HCT116 (cell line): Measurements from ENCODE around the gene AZIN2. TPM values are rescaled to one million over a fixed set of nuclear protein-coding genes. Genes with fewer than 3 reads are reported as not detected.

Source experiments
- ATAC-seq: fragments of 200-7000 bp; cut with Tn5 transposase; 2 replicates; pipeline ENCODE4 v1.9.1; 2020; ENCODE audit warnings: mild to moderate bottlenecking, moderate library complexity
- BruUV-seq: library from RNA; stranded (reverse); fragments of 400-500 nt; replicated peaks from 2 replicates; lab custom pipeline; 2021; lab: Mats Ljungman, UMichigan
- CTCF ChIA-PET: fragments of 300-600 bp; sonication (Branson Sonifier 250); formaldehyde crosslinking; loops from one replicate; lab custom pipeline; 2021; ENCODE audit warnings: antibody characterized with exemption; lab: Charles Lee
- POLR2A ChIA-PET: fragments of 300-600, 350-600 bp; sonication (Branson Sonifier 250); formaldehyde crosslinking; loops from one replicate; lab custom pipeline; 2021; ENCODE audit warnings: antibody characterized with exemption; lab: Charles Lee
- RAD21 ChIA-PET, 2 experiments: fragments of 300-600 bp; sonication (Branson Sonifier 250); formaldehyde crosslinking; loops; one replicate each; lab custom pipeline; 2023; ENCODE audit warnings: low total read pairs in 2 of 2; ENCODE audit not compliant: uncharacterized antibody in 2 of 2, unreplicated experiment in 2 of 2, low non-redundant PET in 1 of 2; lab: Charles Lee
- DNase-seq: peaks from one replicate; pipeline ENCODE4 v3.0.0-alpha.2; 2010; ENCODE audit warnings: low read depth, low spot score
- H2AFZ ChIP-seq: fragments of 200-600 bp; shearing (Covaris generic), sonication (generic); 2 replicates; pipeline ENCODE4 v1.6.1; 2017; ENCODE audit warnings: low read depth, mixed run types, mixed read lengths, antibody characterized with exemption, low read length; ENCODE audit not compliant: poor library complexity, severe bottlenecking
- H3K27ac ChIP-seq: 2 replicates; pipeline ENCODE4 v1.5.1; 2012; ENCODE audit warnings: low read depth, low read length
- H3K27me3 ChIP-seq: fragments of 200-600 bp; sonication (generic); 2 replicates; pipeline ENCODE4 v1.6.1; 2016; ENCODE audit warnings: mixed run types, low read length, mixed read lengths; ENCODE audit not compliant: insufficient read depth
- H3K36me3 ChIP-seq, 2 experiments: fragments of 200-500 bp in 1 of 2; fragments of 200-600 bp in 1 of 2; sonication (Bioruptor generic) in 1 of 2; sonication (generic) in 1 of 2; 2 replicates each; pipeline versions ENCODE4 v1.5.1 to v1.6.1; 2014 to 2016; ENCODE audit warnings: low read length in 2 of 2, inconsistent platforms in 1 of 2, mixed read lengths in 1 of 2, mixed run types in 1 of 2; ENCODE audit not compliant: insufficient read depth in 2 of 2, control insufficient read depth in 1 of 2
- H3K4me1 ChIP-seq, 2 experiments: fragments of 200-600 bp in 1 of 2; sonication (generic) in 1 of 2; 2 replicates each; pipeline versions ENCODE4 v1.5.1 to v1.6.1; 2012 to 2017; ENCODE audit warnings: low read length in 2 of 2, inconsistent platforms in 1 of 2, mild to moderate bottlenecking in 1 of 2, mixed read lengths in 1 of 2, mixed run types in 1 of 2, moderate library complexity in 1 of 2; ENCODE audit not compliant: insufficient read depth in 2 of 2, control insufficient read depth in 1 of 2
- H3K4me2 ChIP-seq: fragments of 200-600 bp; sonication (generic); 2 replicates; pipeline ENCODE4 v1.6.1; 2017; ENCODE audit warnings: mixed run types, low read length, mixed read lengths
- H3K4me3 ChIP-seq, 2 experiments: fragments of 200-600 bp in 1 of 2; sonication (generic) in 1 of 2; replicated peaks in 1 of 2; 2 replicates each; pipeline ENCODE4 v1.5.1; 2011 to 2016; ENCODE audit warnings: low read length in 2 of 2, control low read depth in 1 of 2, low read depth in 1 of 2, mild to moderate bottlenecking in 1 of 2, mixed read lengths in 1 of 2, mixed run types in 1 of 2
- H3K79me2 ChIP-seq: fragments of 200-600 bp; sonication (generic); 2 replicates; pipeline ENCODE4 v1.6.1; 2017; ENCODE audit warnings: mild to moderate bottlenecking, mixed run types, low read length, moderate library complexity, mixed read lengths; ENCODE audit not compliant: insufficient read depth
- H3K9ac ChIP-seq: fragments of 200-600 bp; sonication (generic); 2 replicates; pipeline ENCODE4 v1.6.1; 2016; ENCODE audit warnings: low read length, mixed read lengths
- H3K9me2 ChIP-seq: fragments of 200-600 bp; sonication (generic), shearing (Covaris generic); 2 replicates; pipeline ENCODE4 v1.6.1; 2017; ENCODE audit warnings: mixed run types, mild to moderate bottlenecking, moderate library complexity; ENCODE audit not compliant: insufficient read depth
- H3K9me3 ChIP-seq, 2 experiments: fragments of 200-500 bp in 1 of 2; fragments of 200-600 bp in 1 of 2; sonication (Bioruptor generic) in 1 of 2; sonication (generic) in 1 of 2; 2 replicates each; pipeline ENCODE4 v1.6.1; 2014 to 2017; ENCODE audit warnings: low read length in 2 of 2, mixed read lengths in 2 of 2, inconsistent platforms in 1 of 2, low read depth in 1 of 2, mild to moderate bottlenecking in 1 of 2, mixed run types in 1 of 2, moderate library complexity in 1 of 2; ENCODE audit not compliant: control insufficient read depth in 1 of 2, insufficient read depth in 1 of 2
- H4K20me1 ChIP-seq: fragments of 200-600 bp; sonication (generic), shearing (Covaris generic); 2 replicates; pipeline ENCODE4 v1.6.1; 2017; ENCODE audit warnings: mixed run types, mild to moderate bottlenecking, moderate library complexity; ENCODE audit not compliant: insufficient read depth
- CBX3 ChIP-seq: IDR thresholded peaks from 2 replicates; pipeline ENCODE4 v1.6.1; 2012; ENCODE audit warnings: low read depth
- EGR1 ChIP-seq: IDR thresholded peaks from 2 replicates; pipeline ENCODE4 v1.6.1; 2012; ENCODE audit warnings: low read depth
- ELF1 ChIP-seq: IDR thresholded peaks from 2 replicates; pipeline ENCODE4 v1.6.1; 2012; ENCODE audit warnings: low read depth, borderline replicate concordance
- EZH2phosphoT487 ChIP-seq: fragments of 200-600 bp; IDR thresholded peaks from 2 replicates; pipeline ENCODE4 v1.6.1; 2018; ENCODE audit warnings: antibody characterized with exemption, borderline replicate concordance
- FOSL1 ChIP-seq: IDR thresholded peaks from 2 replicates; pipeline ENCODE4 v1.6.1; 2012; ENCODE audit warnings: low read depth
- POLR2AphosphoS5 ChIP-seq: IDR thresholded peaks from 2 replicates; pipeline ENCODE4 v1.6.1; 2011; ENCODE audit warnings: mild to moderate bottlenecking, low read depth, low read length, moderate library complexity
- ZFX ChIP-seq: fragments of 450-650 bp; IDR thresholded peaks from 2 replicates; pipeline ENCODE4 v1.6.1; 2017
- ZNF274 ChIP-seq: fragments of 200-500 bp; sonication (Bioruptor generic); IDR thresholded peaks from 2 replicates; pipeline ENCODE4 v1.6.1; 2014; ENCODE audit warnings: mild to moderate bottlenecking, low read depth, low read length, inconsistent platforms
- intact Hi-C: fragments of 100-400 bp; cut with micrococcal nuclease; formaldehyde crosslinking; loops from 2 replicates; pipeline ENCODE4 v1.10.0; 2022
- total RNA-seq: library from RNA; stranded (reverse); gene quantifications from one replicate; pipeline ENCODE4 v1.2.1, GENCODE V29; 2021; ENCODE audit not compliant: unreplicated experiment
- TF ChIP-seq, protein P1 (sequence below): IDR thresholded peaks from 2 replicates; pipeline ENCODE4 v1.6.1; 2012; ENCODE audit warnings: low read depth

The AZIN2 gene
- total RNA-seq, 1 experiment from 2014 or later: 7.8 TPM

DNA sequence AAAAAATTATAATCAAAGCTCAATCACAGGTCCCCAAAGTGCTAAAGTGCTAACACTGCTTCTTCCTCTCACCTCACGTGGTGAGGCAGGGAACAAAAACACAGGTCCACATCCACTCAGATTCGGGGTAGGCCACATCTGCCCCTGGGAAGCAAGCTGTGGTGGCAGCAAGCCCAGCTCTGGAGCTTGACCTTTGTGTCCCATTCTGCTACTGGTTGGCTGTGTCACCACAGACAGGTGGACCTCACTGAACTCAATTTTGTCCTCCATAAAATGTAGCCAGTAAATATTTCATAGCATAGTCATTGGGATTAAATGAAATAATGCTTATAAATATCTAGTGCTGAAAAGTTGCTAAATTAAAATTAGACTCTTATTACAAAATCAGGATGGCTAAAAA, 8.5 kb downstream of the AZIN2 start:
- RAD21 ChIA-PET: no interaction called here
- H3K4me1 ChIP-seq: no peaks in the 10 kb centered on the region; a peak in 1 of 4 replicates
- no peaks in the 10 kb centered on the region for H3K9me2 ChIP-seq
- no peak overlapping the region for H3K4me2 ChIP-seq
- H3K27ac ChIP-seq: no peak overlapping the region
- no peak overlapping the region for H3K9ac ChIP-seq
- no peak for DNase-seq
- H3K9me3 ChIP-seq: no peaks in the 10 kb centered on the region
- no peak overlapping the region for H2AFZ ChIP-seq
- H4K20me1 ChIP-seq: no peaks in the 10 kb centered on the region
- TF ChIP-seq, protein P1, sequence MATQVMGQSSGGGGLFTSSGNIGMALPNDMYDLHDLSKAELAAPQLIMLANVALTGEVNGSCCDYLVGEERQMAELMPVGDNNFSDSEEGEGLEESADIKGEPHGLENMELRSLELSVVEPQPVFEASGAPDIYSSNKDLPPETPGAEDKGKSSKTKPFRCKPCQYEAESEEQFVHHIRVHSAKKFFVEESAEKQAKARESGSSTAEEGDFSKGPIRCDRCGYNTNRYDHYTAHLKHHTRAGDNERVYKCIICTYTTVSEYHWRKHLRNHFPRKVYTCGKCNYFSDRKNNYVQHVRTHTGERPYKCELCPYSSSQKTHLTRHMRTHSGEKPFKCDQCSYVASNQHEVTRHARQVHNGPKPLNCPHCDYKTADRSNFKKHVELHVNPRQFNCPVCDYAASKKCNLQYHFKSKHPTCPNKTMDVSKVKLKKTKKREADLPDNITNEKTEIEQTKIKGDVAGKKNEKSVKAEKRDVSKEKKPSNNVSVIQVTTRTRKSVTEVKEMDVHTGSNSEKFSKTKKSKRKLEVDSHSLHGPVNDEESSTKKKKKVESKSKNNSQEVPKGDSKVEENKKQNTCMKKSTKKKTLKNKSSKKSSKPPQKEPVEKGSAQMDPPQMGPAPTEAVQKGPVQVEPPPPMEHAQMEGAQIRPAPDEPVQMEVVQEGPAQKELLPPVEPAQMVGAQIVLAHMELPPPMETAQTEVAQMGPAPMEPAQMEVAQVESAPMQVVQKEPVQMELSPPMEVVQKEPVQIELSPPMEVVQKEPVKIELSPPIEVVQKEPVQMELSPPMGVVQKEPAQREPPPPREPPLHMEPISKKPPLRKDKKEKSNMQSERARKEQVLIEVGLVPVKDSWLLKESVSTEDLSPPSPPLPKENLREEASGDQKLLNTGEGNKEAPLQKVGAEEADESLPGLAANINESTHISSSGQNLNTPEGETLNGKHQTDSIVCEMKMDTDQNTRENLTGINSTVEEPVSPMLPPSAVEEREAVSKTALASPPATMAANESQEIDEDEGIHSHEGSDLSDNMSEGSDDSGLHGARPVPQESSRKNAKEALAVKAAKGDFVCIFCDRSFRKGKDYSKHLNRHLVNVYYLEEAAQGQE: no peak
- TF ChIP-seq ZNF274: no peak
- TF ChIP-seq EGR1: no peak
- TF ChIP-seq EZH2phosphoT487: no peak
- TF ChIP-seq FOSL1: no peak
- no peak for TF ChIP-seq ELF1
- no peak for TF ChIP-seq ZFX
- no peak for TF ChIP-seq CBX3
- TF ChIP-seq POLR2AphosphoS5: no peak
- no peak overlapping the region for H3K4me3 ChIP-seq
- intact Hi-C loops: no loop called here
- no peaks in the 10 kb centered on the region for H3K79me2 ChIP-seq
- H3K27me3 ChIP-seq: no peaks in the 10 kb centered on the region
- no TSS peak for BruUV-seq
- H3K36me3 ChIP-seq: no peaks in the 10 kb centered on the region
- ATAC-seq: no peak
- POLR2A ChIA-PET: no interaction called here
- CTCF ChIA-PET: interaction anchor here (1.7 kb wide), 1 partner anchor 156 kb away, joined by 3 read pairs; no protein-coding TSS in a partner anchor
